Heart left ventricle (tissue), 13 donors: ENCODE results near the gene CDH23.

Experiments
- POLR2A ChIP-seq, 2 donors: fragments of 450-650 bp; IDR thresholded peaks; one replicate each; pipeline ENCODE4 v1.6.1; 2017; ENCODE audit warnings: antibody characterized with exemption in 2 of 2, mild to moderate bottlenecking in 2 of 2, moderate library complexity in 2 of 2
- TF ChIP-seq, protein P1 (sequence below), 12 donors: fragments of 200-600 bp; sonication (generic) in 4 of 12; IDR thresholded peaks; one replicate each; pipeline versions ENCODE4 v1.5.0 to v1.8.0; 2018 to 2022; ENCODE audit warnings: antibody characterized with exemption in 12 of 12, mild to moderate bottlenecking in 5 of 12
- donor health status: ischemic (EF 13 %, LVEDD 7.1; RV severe dilation, severe dysfunction).
- donor health status: DM: no; HTN: yes; CAD: no.
- donor health status: DM: no; HTN: no; CAD: no.
- donor health status: ischemic (EF 25% LVEDD 6.9; RV normal size, moderate dysfunction).
- donor health status: ischemic (EF 25% LVEDD 5.7; RV mildly dilated, moderate dysfunction).
- donor health status: ischemic (EF 35%, LVEDD 5.7; RV mildly dilated, moderate dysfunction).
- donor health status: nonischemic (EF 11% LVEDD 7.7; RV severe dilation, severe dysfunction).
- donor health status: DM: yes; HTN: yes; CAD: no.
- donor health status: PGD.
- donor health status: ischemic (EF 29% LVEDD 5.4; RV normal size, mild dysfunction).
- donor health status: nonischemic (EF 23%, LVEDD 6.1; RV moderate dilation, normal function).

DNA sequence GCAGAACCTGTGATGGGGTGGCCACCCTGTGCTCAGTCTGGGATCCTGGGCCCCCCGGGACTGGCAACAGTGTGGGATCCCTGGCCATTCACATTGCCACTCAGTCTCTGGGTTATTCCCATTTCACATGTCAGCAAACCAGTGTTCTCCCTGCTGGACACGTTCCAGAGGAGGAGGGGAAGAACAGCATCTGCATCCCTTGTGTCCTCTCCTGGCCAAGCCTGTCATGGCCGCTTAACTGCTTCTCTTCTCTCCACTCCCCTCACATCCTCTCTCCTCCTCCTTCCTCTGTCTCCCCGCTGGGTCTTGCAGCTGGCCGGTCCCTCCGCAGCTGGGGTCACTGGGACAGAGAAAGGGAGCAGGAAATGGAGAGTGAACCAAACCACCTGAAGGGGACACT, 248.5 kb downstream of the CDH23 start:
- TF ChIP-seq POLR2A (IDR thresholded peaks at IDR 0.05), result no peak
- TF ChIP-seq, protein P1, sequence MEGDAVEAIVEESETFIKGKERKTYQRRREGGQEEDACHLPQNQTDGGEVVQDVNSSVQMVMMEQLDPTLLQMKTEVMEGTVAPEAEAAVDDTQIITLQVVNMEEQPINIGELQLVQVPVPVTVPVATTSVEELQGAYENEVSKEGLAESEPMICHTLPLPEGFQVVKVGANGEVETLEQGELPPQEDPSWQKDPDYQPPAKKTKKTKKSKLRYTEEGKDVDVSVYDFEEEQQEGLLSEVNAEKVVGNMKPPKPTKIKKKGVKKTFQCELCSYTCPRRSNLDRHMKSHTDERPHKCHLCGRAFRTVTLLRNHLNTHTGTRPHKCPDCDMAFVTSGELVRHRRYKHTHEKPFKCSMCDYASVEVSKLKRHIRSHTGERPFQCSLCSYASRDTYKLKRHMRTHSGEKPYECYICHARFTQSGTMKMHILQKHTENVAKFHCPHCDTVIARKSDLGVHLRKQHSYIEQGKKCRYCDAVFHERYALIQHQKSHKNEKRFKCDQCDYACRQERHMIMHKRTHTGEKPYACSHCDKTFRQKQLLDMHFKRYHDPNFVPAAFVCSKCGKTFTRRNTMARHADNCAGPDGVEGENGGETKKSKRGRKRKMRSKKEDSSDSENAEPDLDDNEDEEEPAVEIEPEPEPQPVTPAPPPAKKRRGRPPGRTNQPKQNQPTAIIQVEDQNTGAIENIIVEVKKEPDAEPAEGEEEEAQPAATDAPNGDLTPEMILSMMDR (IDR thresholded peaks at IDR 0.05), result no peak
